NCI-H2227 (cell line): Measurements from ENCODE around the gene CPNE6.

Source experiments
- DNase-seq: peaks from one replicate; lab custom pipeline; 2025; ENCODE audit not compliant: unreplicated experiment; lab: John Stamatoyannopoulos, UW

CPNE6 gene

GRCh38 chr14:24068711-24069410, 2.5 kb upstream of the CPNE6 start:
- no peak for DNase-seq

GRCh38 chr14:24069411-24069735, 2.0 kb upstream of the CPNE6 start:
- no peak for DNase-seq

- no peak for DNase-seq
Observed at GRCh38 chr14:24070285-24071143, 848 bp upstream of the CPNE6 start.

GRCh38 chr14:24071836-24072430, 571 bp downstream of the CPNE6 start:
- no peak for DNase-seq

- DNase-seq, result no peak
Observed at GRCh38 chr14:24072436-24072835, 1.1 kb downstream of the CPNE6 start.

GRCh38 chr14:24072881-24073877, 1.8 kb downstream of the CPNE6 start:
- DNase-seq, result no peak

- DNase-seq, result no peak
Observed at GRCh38 chr14:24074625-24075484, 3.5 kb downstream of the CPNE6 start.

- DNase-seq, result no peak
Observed at GRCh38 chr14:24075485-24076301, 4.3 kb downstream of the CPNE6 start.

GRCh38 chr14:24076302-24076601, 4.9 kb downstream of the CPNE6 start:
- DNase-seq, result no peak

GRCh38 chr14:24077086-24077485, 5.7 kb downstream of the CPNE6 start:
- DNase-seq, result no peak

GRCh38 chr14:24078146-24078545, 6.8 kb downstream of the CPNE6 start:
- DNase-seq, result peak; percentile 89

- peak; percentile 73 for DNase-seq
Observed at GRCh38 chr14:24079491-24080141, 8.3 kb downstream of the CPNE6 start.

- DNase-seq, result no peak
Observed at GRCh38 chr14:24080142-24080530, 8.8 kb downstream of the CPNE6 start.

GRCh38 chr14:24080888-24081738, 9.8 kb downstream of the CPNE6 start:
- DNase-seq, result peak; percentile 72

- no peak for DNase-seq
Observed at GRCh38 chr14:24081739-24082211, 10.4 kb downstream of the CPNE6 start.

- DNase-seq, result no peak
Observed at GRCh38 chr14:24082411-24083080, 11.2 kb downstream of the CPNE6 start.

GRCh38 chr14:24083462-24083861, 12.1 kb downstream of the CPNE6 start:
- DNase-seq, result no peak
